Activated T-helper 9 cell treated with anti-CD3 and anti-CD28 coated beads, Interleukin-2, amount 50 U/mL, for 16 hours (primary cell): ENCODE results near the gene DEFB114.
"Not testable (repeated sequence)": the region's sequence is repeated elsewhere in the genome, so short reads cannot be mapped to it uniquely, and the experiment has no call there.

Experiments used
- DNase-seq: peaks from one replicate; pipeline ENCODE4 v3.0.0-alpha.2; 2020; ENCODE audit warnings: low read depth

Gene DEFB114

GRCh38 chr6:49964064-49964463, at the start of gene DEFB114:
TSS of gene DEFB114 (minus strand) at chr6:49964164. CDS start at chr6:49964105, 59 bp downstream.
- no peak for DNase-seq

GRCh38 chr6:50007819-50008218, 43.9 kb upstream of the DEFB114 start:
- DNase-seq = no peak

GRCh38 chr6:50003139-50003538, 39.2 kb upstream of the DEFB114 start:
- no peak for DNase-seq

- DNase-seq = no peak
These were observed 31.3 kb upstream of the DEFB114 start for GRCh38 chr6:49995278-49995677.

GRCh38 chr6:49988900-49989299, 24.9 kb upstream of the DEFB114 start:
- DNase-seq = no peak

- no peak for DNase-seq
These were observed 23.8 kb upstream of the DEFB114 start for GRCh38 chr6:49987749-49988148.

- no peak for DNase-seq
These were observed 22.6 kb upstream of the DEFB114 start for GRCh38 chr6:49986551-49986950.

GRCh38 chr6:49982046-49982445, 18.1 kb upstream of the DEFB114 start:
- DNase-seq = no peak

- DNase-seq = no peak
These were observed 16.9 kb upstream of the DEFB114 start for GRCh38 chr6:49980898-49981297.

GRCh38 chr6:49979584-49979983, 15.6 kb upstream of the DEFB114 start:
- DNase-seq = no peak

- no peak for DNase-seq
These were observed 14.6 kb upstream of the DEFB114 start for GRCh38 chr6:49978332-49979226.

- no peak for DNase-seq
These were observed 5.6 kb upstream of the DEFB114 start, which contains the start of gene DEFB113 for GRCh38 chr6:49969605-49970004. TSS of gene DEFB113 (minus strand) at chr6:49969625. CDS start at chr6:49969625, 0 bp downstream.

GRCh38 chr6:49966823-49967222, 2.9 kb upstream of the DEFB114 start:
- no peak for DNase-seq

GRCh38 chr6:49966334-49966733, 2.4 kb upstream of the DEFB114 start:
- no peak for DNase-seq

- no peak for DNase-seq
These were observed 5.8 kb downstream of the DEFB114 start for GRCh38 chr6:49958180-49958579.

GRCh38 chr6:49955847-49956246, 8.1 kb downstream of the DEFB114 start:
- DNase-seq = no peak

- DNase-seq = no peak
These were observed 12.0 kb downstream of the DEFB114 start for GRCh38 chr6:49951926-49952325.

- no peak for DNase-seq
These were observed 13.6 kb downstream of the DEFB114 start for GRCh38 chr6:49950415-49950751.

GRCh38 chr6:49949062-49949461, 14.9 kb downstream of the DEFB114 start:
- no peak for DNase-seq

GRCh38 chr6:49946835-49947234, 17.1 kb downstream of the DEFB114 start:
- no peak for DNase-seq

- DNase-seq = not testable (repeated sequence)
These were observed 19.9 kb downstream of the DEFB114 start for GRCh38 chr6:49944068-49944467.

- no peak for DNase-seq
These were observed 23.9 kb downstream of the DEFB114 start for GRCh38 chr6:49939993-49940498.

GRCh38 chr6:49937811-49938210, 26.2 kb downstream of the DEFB114 start:
- no peak for DNase-seq

- no peak for DNase-seq
These were observed 26.9 kb downstream of the DEFB114 start for GRCh38 chr6:49937017-49937416.
